Raji (cell line): ENCODE results near the gene AANAT.
A peak's percentile ranks its signal among the peaks of the same experiment; 100 is the strongest.

ENCODE experiments used
- POLR2A ChIP-seq: IDR thresholded peaks from 2 replicates; pipeline ENCODE4 v1.6.1; 2011; ENCODE audit warnings: low read depth, low read length, control low read depth; ENCODE audit not compliant: insufficient read depth

The AANAT gene

DNA sequence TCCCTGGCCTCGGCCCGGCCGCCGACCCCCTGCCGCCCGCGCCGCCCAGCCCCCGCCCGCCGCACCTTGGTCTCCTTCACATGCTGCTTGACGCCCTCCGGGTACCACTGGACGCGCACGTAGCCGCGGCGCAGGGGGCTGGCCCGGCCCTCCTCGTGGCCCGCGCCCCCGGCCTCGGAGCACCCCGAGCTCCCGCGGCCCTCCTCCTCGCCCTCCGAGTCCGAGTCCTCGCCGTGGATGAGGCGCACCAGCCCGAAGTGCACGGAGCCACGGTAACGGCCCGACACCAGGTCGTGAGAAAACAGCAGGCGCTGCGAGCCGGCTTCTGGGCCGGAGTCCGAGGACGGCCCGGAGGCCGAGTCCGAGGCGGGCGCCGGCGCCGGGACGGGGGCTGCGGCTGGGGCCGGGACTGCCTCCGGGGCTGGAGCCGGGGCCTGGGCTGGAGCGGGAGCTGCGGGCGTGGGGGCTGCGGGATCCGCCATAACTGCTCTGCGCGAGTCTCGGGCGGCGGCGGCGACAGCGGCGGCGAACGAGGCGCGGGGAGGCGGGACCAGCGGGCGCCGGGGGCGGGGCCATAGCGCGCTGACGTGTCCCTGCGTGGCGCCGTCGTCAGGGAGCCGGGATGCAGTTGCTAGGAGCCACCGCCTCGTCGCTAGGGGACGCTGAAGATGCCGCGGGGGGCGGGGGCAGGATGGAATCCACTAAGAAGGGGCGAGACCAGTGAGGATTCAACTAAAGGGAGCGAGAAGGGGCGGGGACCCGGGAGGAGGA is 14.6 kb upstream of the AANAT start, which contains the start of gene UBE2O:
Gene UBE2O (minus strand): TSS at position 493 of the 771 bp plus-strand sequence. CDS start 11 bp downstream, at position 482.
- peak; percentile 74 for TF ChIP-seq POLR2A

- TF ChIP-seq POLR2A = no peak
Measured at GRCh38 chr17:76453431-76453743, 14.0 kb upstream of the AANAT start.

GRCh38 chr17:76458580-76459490 is 8.6 kb upstream of the AANAT start:
- no peak for TF ChIP-seq POLR2A

- no peak for TF ChIP-seq POLR2A
Measured at GRCh38 chr17:76459674-76460073, 7.7 kb upstream of the AANAT start.

GRCh38 chr17:76461765-76462555 is 5.4 kb upstream of the AANAT start:
- no peak for TF ChIP-seq POLR2A

DNA sequence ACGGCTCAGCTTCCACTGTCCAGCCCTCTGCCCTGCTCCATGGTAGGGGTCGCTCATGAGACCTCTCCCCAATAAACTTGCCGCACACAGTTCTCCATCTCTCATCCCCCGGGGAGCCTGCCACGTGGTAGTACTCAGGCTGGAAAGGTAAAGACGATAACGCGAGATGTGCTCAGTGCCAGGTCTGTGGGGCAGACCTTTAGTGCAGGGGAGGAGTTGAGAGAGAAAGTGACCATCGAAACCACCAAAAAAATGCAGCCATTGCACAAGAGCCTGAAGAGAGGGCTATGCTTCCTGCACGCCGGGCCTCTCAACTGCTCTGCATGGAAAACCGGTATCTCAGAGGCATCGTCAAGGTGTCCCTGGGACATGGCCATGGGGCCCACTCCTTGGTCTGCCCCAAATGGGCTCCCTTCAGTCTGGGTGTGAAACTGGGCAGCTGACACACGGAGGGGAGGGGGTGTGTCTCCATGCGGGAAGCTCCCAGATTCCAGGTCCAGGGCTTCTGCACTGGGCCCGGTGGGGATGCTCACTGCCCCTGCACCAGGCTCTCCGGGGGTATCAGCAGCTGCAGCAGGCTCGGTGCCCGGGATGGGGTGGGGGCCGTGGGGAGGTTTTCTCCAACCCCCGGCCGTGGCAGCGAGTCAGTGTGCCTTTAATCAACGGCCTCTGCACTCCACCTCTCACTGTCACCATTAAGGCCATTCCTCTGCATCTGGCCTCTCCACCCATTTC is 4.7 kb upstream of the AANAT start:
- TF ChIP-seq POLR2A = no peak

DNA sequence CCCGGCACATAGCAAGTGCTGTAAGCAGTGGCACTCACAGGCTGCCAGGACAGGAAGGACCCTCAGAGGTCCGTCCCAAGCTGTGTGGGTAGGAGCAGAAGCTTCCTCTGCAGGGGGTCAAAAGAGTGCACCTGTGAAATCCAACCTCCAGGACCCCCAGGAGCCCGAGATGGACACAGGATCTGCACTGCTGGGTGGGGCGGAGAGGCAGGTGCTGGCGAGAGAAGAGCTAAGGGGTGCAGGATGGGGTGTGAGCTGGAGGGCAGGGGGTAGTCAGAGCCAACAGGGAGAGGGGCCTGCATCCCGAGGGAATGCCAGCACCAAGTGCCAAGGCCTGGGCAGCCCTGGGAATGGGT is 650 bp upstream of the AANAT start:
- no peak for TF ChIP-seq POLR2A

DNA sequence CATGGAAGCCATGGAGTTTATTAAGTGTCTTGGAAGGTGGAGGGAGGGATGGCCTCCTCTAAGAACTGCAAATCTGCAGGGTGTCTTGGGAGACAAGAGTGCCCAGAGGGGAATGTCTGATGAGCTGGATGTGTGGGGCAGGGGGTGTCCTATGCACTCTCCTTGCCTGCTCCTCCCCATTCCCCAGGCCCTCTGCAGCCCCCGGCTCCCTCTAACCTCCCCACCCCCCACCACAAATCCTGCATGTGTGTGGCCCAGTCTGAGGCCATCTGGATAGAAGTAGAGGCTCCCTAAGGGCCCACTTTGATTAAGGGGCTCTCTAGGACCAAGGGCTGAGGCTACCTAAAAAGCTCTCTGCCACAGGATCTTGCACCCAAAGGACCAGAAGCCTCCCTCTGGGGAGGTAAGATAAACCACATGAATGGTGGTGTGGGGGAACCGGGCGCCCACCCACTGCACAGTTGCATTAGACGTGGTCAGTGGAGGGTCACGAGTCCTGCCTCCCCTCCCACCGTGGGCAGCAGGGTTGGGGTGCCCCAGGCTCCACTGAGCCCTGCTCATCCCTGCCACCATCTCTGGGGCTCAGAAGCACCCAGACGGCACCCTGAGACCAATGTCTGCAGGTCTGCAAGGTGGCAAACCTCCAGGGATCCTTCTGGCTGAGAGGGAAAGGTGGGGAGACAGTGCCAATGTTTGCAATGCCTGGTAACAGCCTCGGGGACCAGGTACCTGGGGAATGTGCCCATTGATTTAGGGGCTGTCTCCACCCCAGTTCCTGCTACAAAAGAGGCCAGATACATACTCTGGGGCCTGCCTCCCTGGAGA is 618 bp downstream of the AANAT start:
- no peak for TF ChIP-seq POLR2A

DNA sequence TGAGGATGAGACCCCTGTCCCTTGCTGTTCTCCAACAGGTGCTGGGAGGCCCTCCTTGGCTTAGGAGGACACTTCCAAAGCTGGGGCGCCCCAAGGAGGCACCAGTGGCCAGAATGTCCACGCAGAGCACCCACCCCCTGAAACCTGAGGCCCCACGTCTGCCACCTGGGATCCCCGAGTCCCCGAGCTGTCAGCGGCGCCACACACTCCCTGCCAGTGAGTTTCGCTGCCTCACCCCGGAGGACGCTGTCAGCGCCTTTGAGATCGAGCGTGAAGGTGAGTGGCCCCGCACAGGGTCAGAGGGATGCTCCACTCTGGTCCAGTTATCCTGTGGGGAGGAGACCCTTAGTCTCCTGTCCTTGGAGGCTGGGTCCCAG is 1.2 kb downstream of the AANAT start:
- TF ChIP-seq POLR2A = no peak

GRCh38 chr17:76469076-76469990 is 1.9 kb downstream of the AANAT start:
- no peak for TF ChIP-seq POLR2A

DNA sequence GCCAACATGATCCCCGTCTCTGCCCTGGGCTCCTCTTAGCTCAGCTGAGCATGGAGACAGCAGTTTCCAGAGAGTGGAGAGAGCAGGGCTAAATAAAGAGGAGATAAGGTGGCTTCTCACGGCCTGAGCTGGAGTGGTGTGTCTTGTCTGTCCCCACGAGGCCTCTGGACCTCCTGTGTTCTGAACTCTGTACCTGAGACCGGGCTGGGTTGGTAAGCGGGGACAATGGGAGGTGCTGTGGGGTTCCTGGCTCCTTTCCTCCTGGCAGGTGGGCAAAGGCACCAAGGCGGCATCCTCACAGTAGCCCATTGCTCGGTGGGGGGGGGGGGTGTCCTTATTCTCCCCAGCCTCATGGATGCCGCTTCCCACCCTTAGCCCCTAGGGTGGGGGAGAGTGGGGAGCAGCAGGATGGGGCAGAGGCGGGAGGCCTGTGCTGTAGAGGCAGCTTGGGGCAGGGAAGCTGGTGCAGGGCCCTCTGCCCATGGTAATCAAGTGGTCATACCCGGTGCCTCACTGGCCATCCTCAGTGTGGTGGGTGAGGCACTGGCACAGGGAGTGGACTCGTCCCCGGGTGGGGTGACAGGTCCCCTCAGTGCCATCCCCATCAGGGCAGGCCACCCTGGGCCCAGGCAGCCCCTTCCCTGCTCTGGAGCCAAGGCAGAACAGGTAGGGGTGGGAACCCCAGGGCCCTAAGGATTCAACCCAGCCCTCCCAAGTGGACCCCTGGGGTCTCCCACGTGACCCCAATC is 2.8 kb downstream of the AANAT start:
- no peak for TF ChIP-seq POLR2A
